ENCODE results near the gene SCN2B.

- TF ChIP-seq CTCF (conservative IDR thresholded peaks at IDR 0.05; ENCODE audit: low read depth, low read length) (peak; percentile 97), EZH2 (IDR thresholded peaks at IDR 0.05; ENCODE audit: borderline replicate concordance, low read depth, low read length, poor library complexity, severe bottlenecking) (no peak)
Observed at GRCh38 chr11:118145285-118146227, 30.9 kb downstream of the SCN2B start.

All from A673 (cell line).